Uterus (tissue), 2 donors: Measurements from ENCODE around the gene PLCH2.

Experiments
- POLR2A ChIP-seq, 2 donors: fragments of 450-650 bp; IDR thresholded peaks; one replicate each; pipeline ENCODE4 v1.6.1; 2016; ENCODE audit warnings: antibody characterized with exemption in 2 of 2, mild to moderate bottlenecking in 1 of 2, moderate library complexity in 1 of 2
- TF ChIP-seq, protein P1 (sequence below), 4 experiments: fragments of 200-600 bp in 2 of 4; fragments of 450-650 bp in 2 of 4; sonication (generic) in 2 of 4; IDR thresholded peaks; one replicate each; pipeline ENCODE4 v1.5.1; 2016 to 2019; ENCODE audit warnings: antibody characterized with exemption in 4 of 4, mild to moderate bottlenecking in 2 of 4, moderate library complexity in 1 of 4

- peak in 1 of 2 donors; percentile 71 for TF ChIP-seq POLR2A (IDR thresholded peaks at IDR 0.05)
- TF ChIP-seq, protein P1, sequence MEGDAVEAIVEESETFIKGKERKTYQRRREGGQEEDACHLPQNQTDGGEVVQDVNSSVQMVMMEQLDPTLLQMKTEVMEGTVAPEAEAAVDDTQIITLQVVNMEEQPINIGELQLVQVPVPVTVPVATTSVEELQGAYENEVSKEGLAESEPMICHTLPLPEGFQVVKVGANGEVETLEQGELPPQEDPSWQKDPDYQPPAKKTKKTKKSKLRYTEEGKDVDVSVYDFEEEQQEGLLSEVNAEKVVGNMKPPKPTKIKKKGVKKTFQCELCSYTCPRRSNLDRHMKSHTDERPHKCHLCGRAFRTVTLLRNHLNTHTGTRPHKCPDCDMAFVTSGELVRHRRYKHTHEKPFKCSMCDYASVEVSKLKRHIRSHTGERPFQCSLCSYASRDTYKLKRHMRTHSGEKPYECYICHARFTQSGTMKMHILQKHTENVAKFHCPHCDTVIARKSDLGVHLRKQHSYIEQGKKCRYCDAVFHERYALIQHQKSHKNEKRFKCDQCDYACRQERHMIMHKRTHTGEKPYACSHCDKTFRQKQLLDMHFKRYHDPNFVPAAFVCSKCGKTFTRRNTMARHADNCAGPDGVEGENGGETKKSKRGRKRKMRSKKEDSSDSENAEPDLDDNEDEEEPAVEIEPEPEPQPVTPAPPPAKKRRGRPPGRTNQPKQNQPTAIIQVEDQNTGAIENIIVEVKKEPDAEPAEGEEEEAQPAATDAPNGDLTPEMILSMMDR (IDR thresholded peaks at IDR 0.05): peak in 2 of 4 experiments; percentile 29 to 51
Observed at GRCh38 chr1:2525920-2526823, 50.1 kb downstream of the PLCH2 start, which contains the start of gene PANK4.
